Erythroblast (primary cell): Measurements from ENCODE around the gene C17orf50.

Experiments used
- GATA1 ChIP-seq: IDR thresholded peaks from 2 replicates; pipeline ENCODE4 v1.6.1; 2011; ENCODE audit warnings: low read depth, mild to moderate bottlenecking, control low read depth, low read length, moderate library complexity
- POLR2A ChIP-seq: IDR thresholded peaks from 2 replicates; pipeline ENCODE4 v1.6.1; 2011; ENCODE audit warnings: mild to moderate bottlenecking, low read length

- TF ChIP-seq POLR2A (no peak), GATA1 (no peak)
These were observed 17.7 kb upstream of the C17orf50 start for GRCh38 chr17:35742896-35743477.
